H1 (cell line): ENCODE data around the gene ZNF415. TPM values are rescaled to one million over a fixed set of nuclear protein-coding genes. Genes with fewer than 3 reads are reported as not detected.

ENCODE experiments used
- ASH2L ChIP-seq: fragments of 200-600, 300-600 bp; sonication (generic); IDR thresholded peaks from one replicate; pipeline ENCODE4 v1.7.1; 2017; ENCODE audit warnings: low read length
- ATF2 ChIP-seq: IDR thresholded peaks from 2 replicates; pipeline ENCODE4 v1.6.1; 2012; ENCODE audit warnings: low read length, inconsistent platforms
- CTCF ChIP-seq, 3 experiments: IDR thresholded peaks; 1 replicate in 2 of 3; 2 replicates in 1 of 3; pipeline versions ENCODE4 v1.5.1 to v1.6.1; 2011; ENCODE audit warnings: low read length in 3 of 3, mild to moderate bottlenecking in 3 of 3, inconsistent platforms in 2 of 3, low read depth in 1 of 3, moderate library complexity in 1 of 3; ENCODE audit not compliant: insufficient read depth in 1 of 3; ENCODE audit errors: control extremely low read depth in 1 of 3
- EGR1 ChIP-seq: IDR thresholded peaks from 2 replicates; pipeline ENCODE4 v1.6.1; 2011; ENCODE audit warnings: low read depth, low read length, borderline replicate concordance
- GTF2F1 ChIP-seq: IDR thresholded peaks from 2 replicates; pipeline ENCODE4 v1.6.1; 2012; ENCODE audit warnings: low read depth, low read length, improper control_type of control experiment, borderline replicate concordance
- NANOG ChIP-seq: IDR thresholded peaks from 2 replicates; pipeline ENCODE4 v1.6.1; 2011; ENCODE audit warnings: low read length, low read depth, mild to moderate bottlenecking, inconsistent platforms; ENCODE audit not compliant: insufficient read depth, poor library complexity, severe bottlenecking
- POLR2A ChIP-seq, 2 experiments: IDR thresholded peaks; 1 replicate in 1 of 2; 2 replicates in 1 of 2; pipeline ENCODE4 v1.6.1; 2011; ENCODE audit warnings: low read depth in 2 of 2, low read length in 2 of 2, mild to moderate bottlenecking in 2 of 2; ENCODE audit errors: control extremely low read depth in 1 of 2
- RXRA ChIP-seq: IDR thresholded peaks from 2 replicates; pipeline ENCODE4 v1.6.1; 2011; ENCODE audit warnings: low read depth, mild to moderate bottlenecking, low read length, moderate library complexity; ENCODE audit not compliant: insufficient read depth
- SUZ12 ChIP-seq: fragments of 200-600 bp; sonication (generic); IDR thresholded peaks from 2 replicates; pipeline ENCODE4 v1.6.1; 2012; ENCODE audit warnings: mild to moderate bottlenecking, inconsistent platforms, low read length, moderate library complexity, mixed read lengths
- TAF7 ChIP-seq: optimal IDR thresholded peaks from 2 replicates; pipeline ENCODE3; 2011; ENCODE audit warnings: low read depth, mild to moderate bottlenecking, inconsistent platforms, low read length, moderate library complexity, borderline replicate concordance
- TEAD4 ChIP-seq: IDR thresholded peaks from 2 replicates; pipeline ENCODE4 v1.6.1; 2012; ENCODE audit warnings: low read depth, low read length, inconsistent platforms, mixed read lengths
- polyA plus RNA-seq, 7 experiments: library from polyadenylated mRNA; depleted of rRNA in 3 of 7; stranded (reverse) in 5 of 7; unstranded in 2 of 7; fragments of >200 nt in 5 of 7; fragments of 200-250 nt in 2 of 7; gene quantifications; 1 replicate in 5 of 7; 2 replicates in 1 of 7; 4 replicates in 1 of 7; pipeline versions ENCODE4 v1.2.1 to v1.2.3, GENCODE V29; 2011 to 2013; ENCODE audit warnings: missing spikeins in 2 of 7, mixed read lengths in 2 of 7
- total RNA-seq: library from RNA; stranded (reverse); fragmentation: NEBNext Ultra II Directional; extraction: Animal tissue kit (Norgen Biotek cat#: 25700); gene quantifications from 2 replicates; pipeline ENCODE4 v1.2.1, GENCODE V29; 2021

The ZNF415 gene
- total and polyA plus RNA-seq, 2 of the 8 experiments (the other 6 are each of a cell fraction or from before 2014, with no cell fraction given), result 5.8 to 9.7 TPM

GRCh38 chr19:53103234-53104203 is 29.2 kb downstream of the ZNF415 start, which contains the start of gene ZNF160 (continued):
- TF ChIP-seq CTCF (IDR thresholded peaks at IDR 0.05; ENCODE audit: control extremely low read depth in 1 of 3, insufficient read depth in 1 of 3, low read depth in 1 of 3, low read length in 3 of 3) (0 out of 4 replicates have a peak, but pooled peaks of 1 of the 3 experiments have one; percentile 1), ATF2 (no peak), ASH2L (peak; percentile 61), TAF7 (peak; percentile 44), SUZ12 (no peak), RXRA (no peak), POLR2A (IDR thresholded peaks at IDR 0.05; ENCODE audit: control extremely low read depth in 1 of 2, low read depth in 2 of 2, low read length in 2 of 2) (peak; percentile 64 to 83), GTF2F1 (no peak), EGR1 (peak; percentile 72; the same call in 1 of the 2 replicates), TEAD4 (no peak), NANOG (no peak)
